Omental fat pad (tissue), 4 donors: Measurements from ENCODE around the gene UBE2D2. TPM values are rescaled to one million over a fixed set of nuclear protein-coding genes. Genes with fewer than 3 reads are reported as not detected.

Source experiments
- ATAC-seq: fragments of 150-250 bp; one replicate; pipeline ENCODE4 v1.9.1; 2016; ENCODE audit warnings: mild to moderate bottlenecking, moderate library complexity; ENCODE audit not compliant: low FRiP score
- DNase-seq: peaks from one replicate; pipeline ENCODE4 v3.0.0-alpha.2; 2019; ENCODE audit warnings: low spot score
- small RNA-seq: library from RNA; depleted of rRNA; stranded (forward); fragments of <200 nt; gene quantifications from one replicate; pipeline ENCODE3, GENCODE V24; 2016
- total RNA-seq, 4 donors: library from RNA; depleted of rRNA; stranded (reverse); fragments of >200 nt; gene quantifications; one replicate each; pipeline ENCODE4 v1.1.0, GENCODE V29; 2016
- TF ChIP-seq, protein P1 (sequence below), 3 donors: fragments of 450-650 bp; IDR thresholded peaks; one replicate each; pipeline ENCODE4 v1.5.1; 2016 to 2017; ENCODE audit warnings: antibody characterized with exemption in 3 of 3, mild to moderate bottlenecking in 3 of 3, moderate library complexity in 2 of 3

Gene UBE2D2
- total RNA-seq, 4 donors from 2014 or later: 50.4 to 76.9 (median 70.4) TPM

DNA sequence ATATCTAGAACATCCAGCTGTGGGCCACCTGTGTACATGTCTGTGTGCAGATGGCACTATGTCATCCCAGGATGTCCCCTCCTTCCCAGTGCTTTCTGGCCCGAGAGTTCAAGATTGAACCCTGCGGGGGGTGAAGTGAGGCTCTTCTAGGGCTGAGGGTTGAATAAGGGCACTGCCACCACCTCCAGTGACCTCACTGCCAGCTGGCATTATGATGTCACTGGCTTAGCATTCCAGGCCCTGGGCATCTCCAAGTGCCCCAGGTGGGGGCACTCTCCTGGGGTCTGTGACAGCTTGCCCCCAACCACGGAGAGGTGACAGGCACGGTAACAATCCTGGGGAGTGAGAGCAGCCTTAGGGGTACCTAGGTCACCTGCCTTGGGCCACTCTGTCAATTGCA is 114.1 kb downstream of the UBE2D2 start:
- ATAC-seq: no peak
- TF ChIP-seq, protein P1, sequence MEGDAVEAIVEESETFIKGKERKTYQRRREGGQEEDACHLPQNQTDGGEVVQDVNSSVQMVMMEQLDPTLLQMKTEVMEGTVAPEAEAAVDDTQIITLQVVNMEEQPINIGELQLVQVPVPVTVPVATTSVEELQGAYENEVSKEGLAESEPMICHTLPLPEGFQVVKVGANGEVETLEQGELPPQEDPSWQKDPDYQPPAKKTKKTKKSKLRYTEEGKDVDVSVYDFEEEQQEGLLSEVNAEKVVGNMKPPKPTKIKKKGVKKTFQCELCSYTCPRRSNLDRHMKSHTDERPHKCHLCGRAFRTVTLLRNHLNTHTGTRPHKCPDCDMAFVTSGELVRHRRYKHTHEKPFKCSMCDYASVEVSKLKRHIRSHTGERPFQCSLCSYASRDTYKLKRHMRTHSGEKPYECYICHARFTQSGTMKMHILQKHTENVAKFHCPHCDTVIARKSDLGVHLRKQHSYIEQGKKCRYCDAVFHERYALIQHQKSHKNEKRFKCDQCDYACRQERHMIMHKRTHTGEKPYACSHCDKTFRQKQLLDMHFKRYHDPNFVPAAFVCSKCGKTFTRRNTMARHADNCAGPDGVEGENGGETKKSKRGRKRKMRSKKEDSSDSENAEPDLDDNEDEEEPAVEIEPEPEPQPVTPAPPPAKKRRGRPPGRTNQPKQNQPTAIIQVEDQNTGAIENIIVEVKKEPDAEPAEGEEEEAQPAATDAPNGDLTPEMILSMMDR (IDR thresholded peaks at IDR 0.05): no peak
- no peak for DNase-seq

DNA sequence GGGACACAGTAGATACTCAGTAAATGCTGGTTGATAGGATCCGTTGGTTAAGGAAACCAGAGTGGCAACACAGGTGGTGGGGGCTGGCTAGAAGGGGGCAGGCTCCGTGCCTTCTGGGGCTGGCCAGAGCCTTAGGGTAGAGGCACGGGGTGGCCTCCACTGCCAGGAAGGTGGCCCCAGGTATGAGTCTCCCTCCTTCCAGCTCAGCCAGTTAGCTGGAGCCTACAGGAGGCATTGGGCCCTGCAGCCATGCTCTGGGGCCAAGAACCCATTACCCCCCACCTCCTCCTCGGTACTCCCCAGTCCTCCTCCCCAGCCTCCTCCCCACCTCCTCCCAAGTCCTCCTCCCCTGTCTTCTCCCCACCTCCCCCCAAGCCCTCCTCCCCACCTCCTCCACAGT is 114.7 kb downstream of the UBE2D2 start:
- ATAC-seq (no peak), DNase-seq (no peak)
- TF ChIP-seq, protein P1 (IDR thresholded peaks at IDR 0.05): no peak

DNA sequence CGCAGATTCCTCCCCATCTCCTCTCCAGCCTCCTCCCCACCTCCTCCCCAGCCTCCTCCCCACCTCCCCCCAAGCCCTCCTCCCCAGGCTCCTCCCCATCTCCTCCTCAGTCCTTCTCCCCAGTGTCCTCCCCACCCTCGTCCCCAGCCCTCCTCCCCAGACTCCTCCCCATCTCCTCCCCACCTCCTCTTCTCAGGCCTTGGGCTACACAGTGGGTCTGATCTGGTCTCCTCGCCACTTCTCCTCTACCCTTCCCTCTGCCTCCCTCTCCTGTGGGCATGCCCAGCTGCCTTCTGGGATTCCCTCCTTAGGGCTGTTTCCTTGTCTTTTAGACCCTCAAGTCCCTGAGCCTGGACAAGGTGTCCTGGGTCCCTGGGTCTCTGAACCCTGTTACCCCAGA is 115.3 kb downstream of the UBE2D2 start:
- TF ChIP-seq, protein P1 (IDR thresholded peaks at IDR 0.05): no peak
- DNase-seq (no peak), ATAC-seq (no peak)

DNA sequence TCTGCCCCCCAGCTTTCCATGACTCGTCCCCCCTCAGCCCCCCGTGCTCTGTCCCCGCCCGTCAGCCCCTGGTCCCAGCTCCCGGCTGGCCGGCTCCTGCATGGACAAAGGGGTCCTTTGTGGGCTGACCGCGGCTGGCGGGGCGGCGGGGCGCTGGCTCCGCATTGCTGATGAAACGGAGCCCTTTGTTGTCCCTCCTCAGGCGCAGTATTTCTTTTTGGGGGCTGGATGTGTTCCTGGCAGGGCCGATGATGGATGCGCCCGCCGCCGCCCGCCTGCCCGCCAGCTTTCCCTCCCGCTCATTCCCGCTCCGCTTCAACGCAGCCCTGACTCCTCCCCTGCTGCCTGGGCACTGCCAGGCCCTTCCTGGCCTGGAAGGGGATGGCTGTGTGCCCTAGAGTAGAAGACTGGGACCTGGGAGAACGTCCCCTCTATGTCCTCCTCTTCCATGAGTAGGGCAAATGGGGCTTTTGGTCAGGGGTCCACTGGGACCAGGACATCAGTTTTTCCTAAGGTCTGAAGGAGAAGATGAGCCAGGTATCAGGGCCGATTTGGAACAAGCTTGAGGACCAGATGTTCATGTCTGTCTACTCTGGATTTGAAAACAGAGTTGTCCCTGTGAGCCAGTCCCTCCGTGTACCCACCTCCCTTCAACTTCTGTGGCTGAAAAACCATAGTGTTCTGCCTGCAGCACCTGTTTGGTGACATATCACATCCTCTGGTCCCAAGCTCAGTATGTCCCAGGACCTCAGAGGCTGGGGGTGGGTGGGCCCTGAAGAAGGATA is 116.0 kb downstream of the UBE2D2 start:
- ATAC-seq (no peak), DNase-seq (no peak)
- TF ChIP-seq, protein P1 (IDR thresholded peaks at IDR 0.05): no peak

Small RNA genes lying within 50 kb of the gene (small RNA-seq; reads per million reads assigned to genes)
- not detected for gene RF00019

Other genes with a start within 250 kb of the UBE2D2 start
- 100 to 1,000 TPM in 2 of 4 donors, 10 to 100 TPM in 2; 73.1 to 113 (median 103) TPM for gene PAIP2, start 219.5 kb upstream of the UBE2D2 start, total RNA-seq
- gene SLC23A1, start 178.0 kb upstream of the UBE2D2 start, total RNA-seq: not detected
- gene MZB1, start 171.4 kb upstream of the UBE2D2 start, total RNA-seq: 1 to 10 TPM; 1.1 to 7.0 (median 2.9) TPM
- gene PROB1, start 166.2 kb upstream of the UBE2D2 start, total RNA-seq: 1 to 10 TPM in 2 of 4 donors, under 1 TPM in 2; 0.46 to 2.0 (median 1.2) TPM
- gene SPATA24, start 157.2 kb upstream of the UBE2D2 start, total RNA-seq: 1 to 10 TPM; 1.8 to 3.3 (median 2.0) TPM
- gene DNAJC18, start 121.8 kb upstream of the UBE2D2 start, total RNA-seq: 1 to 10 TPM; 6.1 to 7.4 (median 6.5) TPM
- 10 to 100 TPM; 17.9 to 57.4 (median 35.9) TPM for gene ECSCR, start 98.6 kb upstream of the UBE2D2 start, total RNA-seq
- not detected for gene SMIM33, start 90.3 kb upstream of the UBE2D2 start, total RNA-seq
- 10 to 100 TPM; 32.8 to 93.3 (median 48.7) TPM for gene STING1, start 78.6 kb upstream of the UBE2D2 start, total RNA-seq
- 10 to 100 TPM; 14.9 to 27.3 (median 25.0) TPM for gene CXXC5, start 87.0 kb downstream of the UBE2D2 start, total RNA-seq
- gene PSD2, start 234.5 kb downstream of the UBE2D2 start, total RNA-seq: under 1 TPM in 3 of 4 donors, not detected in 1; 0.12 to 0.46 (median 0.16) TPM